Stimulated activated CD8-positive, alpha-beta memory T cell treated with anti-CD3 and anti-CD28 coated beads, Interleukin-15, amount 100 ng/mL, for 4 hours (primary cell): ENCODE data around the gene DBF4.

Source experiments
- DNase-seq, 2 donors: peaks; one replicate each; pipeline ENCODE4 v3.0.0-alpha.2; 2020; ENCODE audit warnings: low read depth in 2 of 2

DBF4 gene

GRCh38 chr7:87948371-87948770 is 72.1 kb downstream of the DBF4 start:
- no peak for DNase-seq
